Measurements from ENCODE around the gene FPR2.

DNA sequence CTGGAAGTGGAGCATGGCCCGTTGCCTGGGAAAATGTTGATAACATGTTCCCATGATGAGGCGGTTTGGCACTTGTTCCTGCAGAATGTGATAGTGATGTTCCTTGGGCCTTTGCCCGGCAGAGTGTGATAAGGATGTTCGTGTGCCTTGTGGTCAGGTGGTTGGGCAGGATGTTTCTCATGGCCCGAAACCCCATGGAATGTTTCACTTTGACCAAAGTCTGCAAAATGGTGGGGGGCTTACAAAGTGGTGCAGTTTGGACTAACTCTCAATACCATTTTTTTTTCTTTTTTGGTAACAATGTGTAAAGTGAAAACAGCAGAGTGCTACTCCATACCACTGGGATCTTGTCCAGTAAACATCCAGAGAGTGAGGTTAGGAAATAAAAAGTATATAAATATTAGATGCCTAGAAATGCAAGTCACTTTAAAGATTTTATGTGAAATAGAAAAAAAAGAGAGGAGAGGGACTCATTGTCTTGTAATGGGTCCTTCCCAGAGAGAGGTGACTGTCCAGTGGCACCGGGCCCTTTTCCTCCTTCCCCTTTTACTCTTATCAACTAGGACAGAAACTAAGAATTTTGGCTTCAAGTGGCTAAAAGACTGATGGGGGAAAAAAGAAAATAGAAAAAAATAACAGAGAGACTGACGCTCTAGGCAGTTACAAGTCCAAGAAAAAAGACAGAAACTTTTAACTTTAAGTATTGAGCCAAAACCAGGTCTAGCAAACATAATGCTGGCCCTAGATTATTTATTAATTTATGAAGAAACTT, 39.7 kb downstream of the FPR2 start:
- TF ChIP-seq ELF4 (IDR thresholded peaks at IDR 0.05): no peak
- TF ChIP-seq ZNF384 (IDR thresholded peaks at IDR 0.05): no peak
- no peak for TF ChIP-seq SP1 (IDR thresholded peaks at IDR 0.05)
- no peak for TF ChIP-seq SUZ12 (IDR thresholded peaks at IDR 0.05)
- TF ChIP-seq LEF1 (IDR thresholded peaks at IDR 0.05; ENCODE audit: borderline replicate concordance): no peak
- TF ChIP-seq BHLHE40 (IDR thresholded peaks at IDR 0.05; ENCODE audit: borderline replicate concordance): no peak
- no peak for TF ChIP-seq CTBP1 (IDR thresholded peaks at IDR 0.05; ENCODE audit: borderline replicate concordance)
- no peak for TF ChIP-seq FOXM1 (IDR thresholded peaks at IDR 0.05; ENCODE audit: borderline replicate concordance)
- TF ChIP-seq NFRKB (IDR thresholded peaks at IDR 0.05): no peak
- TF ChIP-seq FOXA1 (IDR thresholded peaks at IDR 0.05): no peak
- TF ChIP-seq TARDBP (IDR thresholded peaks at IDR 0.05): no peak
- TF ChIP-seq, protein P1, sequence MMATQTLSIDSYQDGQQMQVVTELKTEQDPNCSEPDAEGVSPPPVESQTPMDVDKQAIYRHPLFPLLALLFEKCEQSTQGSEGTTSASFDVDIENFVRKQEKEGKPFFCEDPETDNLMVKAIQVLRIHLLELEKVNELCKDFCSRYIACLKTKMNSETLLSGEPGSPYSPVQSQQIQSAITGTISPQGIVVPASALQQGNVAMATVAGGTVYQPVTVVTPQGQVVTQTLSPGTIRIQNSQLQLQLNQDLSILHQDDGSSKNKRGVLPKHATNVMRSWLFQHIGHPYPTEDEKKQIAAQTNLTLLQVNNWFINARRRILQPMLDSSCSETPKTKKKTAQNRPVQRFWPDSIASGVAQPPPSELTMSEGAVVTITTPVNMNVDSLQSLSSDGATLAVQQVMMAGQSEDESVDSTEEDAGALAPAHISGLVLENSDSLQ (IDR thresholded peaks at IDR 0.05): no peak

Data from HEK293T (cell line).